ENCODE data around the gene CCDC97.

Gene CCDC97

DNA sequence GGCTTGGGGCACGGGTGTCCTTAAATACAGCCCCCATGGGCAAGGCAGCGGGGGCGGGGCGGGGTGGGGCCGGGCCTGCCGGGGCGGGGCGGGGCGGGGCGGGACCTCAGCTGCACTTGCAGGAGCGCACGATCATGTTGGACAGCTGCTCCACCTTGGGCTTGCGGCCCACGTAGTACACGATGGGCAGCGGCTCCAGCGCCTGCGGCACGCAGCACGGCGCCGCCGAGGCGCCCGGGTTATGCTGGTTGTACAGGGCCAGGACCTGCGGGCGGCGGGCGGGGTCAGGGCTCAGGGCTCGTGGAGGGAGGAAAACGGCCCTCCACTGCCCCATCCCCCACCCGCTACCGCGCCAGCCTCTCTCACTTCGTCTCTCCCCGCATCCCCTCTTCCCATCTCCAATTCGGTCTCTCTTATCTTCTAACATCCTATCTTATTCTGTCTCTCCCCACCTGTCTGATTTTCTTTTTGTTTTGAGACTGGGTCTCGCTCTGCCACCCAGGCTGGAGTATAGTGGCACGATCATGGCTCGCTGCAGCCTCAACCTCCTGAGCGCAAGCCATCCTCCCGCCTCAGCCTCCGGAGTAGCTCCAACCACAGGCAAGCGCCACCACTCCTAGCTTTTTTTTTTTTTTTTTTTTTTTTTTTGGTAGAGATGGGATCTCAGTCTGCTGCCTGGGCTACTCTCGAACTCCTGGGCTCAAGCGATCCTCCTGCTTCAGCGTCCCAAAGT lies 21.1 kb downstream of the CCDC97 start:
- no peaks in the 10 kb centered on the region for H4K20me1 ChIP-seq (ENCODE audit: insufficient read depth)
- no peak overlapping the region for H3K4me2 ChIP-seq
- no peak overlapping the region for H3K27ac ChIP-seq
- TF ChIP-seq, protein P1, sequence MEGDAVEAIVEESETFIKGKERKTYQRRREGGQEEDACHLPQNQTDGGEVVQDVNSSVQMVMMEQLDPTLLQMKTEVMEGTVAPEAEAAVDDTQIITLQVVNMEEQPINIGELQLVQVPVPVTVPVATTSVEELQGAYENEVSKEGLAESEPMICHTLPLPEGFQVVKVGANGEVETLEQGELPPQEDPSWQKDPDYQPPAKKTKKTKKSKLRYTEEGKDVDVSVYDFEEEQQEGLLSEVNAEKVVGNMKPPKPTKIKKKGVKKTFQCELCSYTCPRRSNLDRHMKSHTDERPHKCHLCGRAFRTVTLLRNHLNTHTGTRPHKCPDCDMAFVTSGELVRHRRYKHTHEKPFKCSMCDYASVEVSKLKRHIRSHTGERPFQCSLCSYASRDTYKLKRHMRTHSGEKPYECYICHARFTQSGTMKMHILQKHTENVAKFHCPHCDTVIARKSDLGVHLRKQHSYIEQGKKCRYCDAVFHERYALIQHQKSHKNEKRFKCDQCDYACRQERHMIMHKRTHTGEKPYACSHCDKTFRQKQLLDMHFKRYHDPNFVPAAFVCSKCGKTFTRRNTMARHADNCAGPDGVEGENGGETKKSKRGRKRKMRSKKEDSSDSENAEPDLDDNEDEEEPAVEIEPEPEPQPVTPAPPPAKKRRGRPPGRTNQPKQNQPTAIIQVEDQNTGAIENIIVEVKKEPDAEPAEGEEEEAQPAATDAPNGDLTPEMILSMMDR (conservative IDR thresholded peaks at IDR 0.05; ENCODE audit: low read depth, low read length) = no peak
- H3K27me3 ChIP-seq (ENCODE audit: insufficient read depth, low read depth) = no peaks in the 10 kb centered on the region
- H2AFZ ChIP-seq (ENCODE audit: low read depth) = no peak overlapping the region
- peaks cover 21% of the 10 kb centered on the region for H3K79me2 ChIP-seq (ENCODE audit: insufficient read depth, low read depth)
- H3K36me3 ChIP-seq (ENCODE audit: insufficient read depth) = no peaks in the 10 kb centered on the region; the same call in 1 of the 2 replicates
- no peak overlapping the region for H3K9ac ChIP-seq
- H3K4me1 ChIP-seq (ENCODE audit: low read depth, poor library complexity, severe bottlenecking) = peaks cover 35% of the 10 kb centered on the region
- H3K4me3 ChIP-seq (IDR thresholded peaks at IDR 0.05; ENCODE audit: insufficient read depth, low read depth, low read length) = no peak overlapping the region

DNA sequence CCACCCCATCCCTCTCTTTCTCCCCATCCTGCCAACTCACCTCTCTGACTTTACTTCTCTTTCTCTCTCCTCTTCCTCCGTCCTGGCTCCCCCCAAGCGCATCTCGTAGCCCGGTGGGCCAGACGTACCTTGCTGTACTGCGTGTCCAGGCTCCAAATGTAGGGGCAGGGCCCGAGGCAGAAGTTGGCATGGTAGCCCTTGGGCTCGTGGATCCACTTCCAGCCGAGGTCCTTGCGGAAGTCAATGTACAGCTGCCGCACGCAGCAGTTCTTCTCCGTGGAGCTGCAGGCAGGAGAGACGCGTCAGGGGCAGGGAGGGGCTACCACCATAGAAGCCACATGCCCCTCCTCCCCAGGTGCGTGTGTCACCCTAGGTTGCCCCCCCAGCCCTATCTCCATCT lies 22.0 kb downstream of the CCDC97 start:
- H3K36me3 ChIP-seq (ENCODE audit: insufficient read depth) = peaks cover 5% of the 10 kb centered on the region; the same call in 1 of the 2 replicates
- H3K27ac ChIP-seq = no peak overlapping the region
- H3K4me1 ChIP-seq (ENCODE audit: low read depth, poor library complexity, severe bottlenecking) = peaks cover 26% of the 10 kb centered on the region
- H3K4me2 ChIP-seq = no peak overlapping the region
- 0 out of 2 replicates have a peak, but pooled peaks cover 12% of the 10 kb centered on the region for H3K79me2 ChIP-seq (ENCODE audit: insufficient read depth, low read depth)
- TF ChIP-seq, protein P1 (conservative IDR thresholded peaks at IDR 0.05; ENCODE audit: low read depth, low read length) = no peak
- no peak overlapping the region for H3K4me3 ChIP-seq (IDR thresholded peaks at IDR 0.05; ENCODE audit: insufficient read depth, low read depth, low read length)
- H3K27me3 ChIP-seq (ENCODE audit: insufficient read depth, low read depth) = no peaks in the 10 kb centered on the region
- no peaks in the 10 kb centered on the region for H4K20me1 ChIP-seq (ENCODE audit: insufficient read depth)
- no peak overlapping the region for H3K9ac ChIP-seq
- no peak overlapping the region for H2AFZ ChIP-seq (ENCODE audit: low read depth)

DNA sequence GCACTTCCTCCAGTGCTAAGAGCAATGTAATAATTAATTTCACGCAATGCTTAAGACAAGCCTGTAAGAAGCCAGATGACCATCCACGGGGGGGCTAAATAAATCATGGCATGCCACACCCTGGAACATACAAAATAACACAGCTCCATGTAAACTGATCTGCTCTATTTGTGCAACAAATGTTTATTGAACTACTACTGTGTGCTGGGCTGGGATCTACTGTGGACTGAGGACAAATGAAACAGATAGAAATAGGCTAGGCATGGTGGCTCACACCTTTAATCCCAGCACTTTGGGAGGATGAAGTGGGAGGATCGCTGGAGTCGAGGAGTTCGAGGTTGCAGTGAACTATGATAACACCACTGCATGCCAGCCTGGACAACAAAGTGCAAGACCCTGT lies 22.5 kb downstream of the CCDC97 start:
- Histone ChIP-seq H2AFZ (ENCODE audit: low read depth) (no peak overlapping the region), H3K4me1 (ENCODE audit: low read depth, poor library complexity, severe bottlenecking) (peaks cover 21% of the 10 kb centered on the region), H3K4me3 (IDR thresholded peaks at IDR 0.05; ENCODE audit: insufficient read depth, low read depth, low read length) (no peak overlapping the region), H3K9ac (no peak overlapping the region), H3K27ac (no peak overlapping the region), H4K20me1 (ENCODE audit: insufficient read depth) (no peaks in the 10 kb centered on the region), H3K27me3 (ENCODE audit: insufficient read depth, low read depth) (no peaks in the 10 kb centered on the region), H3K36me3 (ENCODE audit: insufficient read depth) (peaks cover 5% of the 10 kb centered on the region; the same call in 1 of the 2 replicates), H3K79me2 (ENCODE audit: insufficient read depth, low read depth) (0 out of 2 replicates have a peak, but pooled peaks cover 12% of the 10 kb centered on the region), H3K4me2 (no peak overlapping the region)
- TF ChIP-seq, protein P1 (conservative IDR thresholded peaks at IDR 0.05; ENCODE audit: low read depth, low read length) = no peak

DNA sequence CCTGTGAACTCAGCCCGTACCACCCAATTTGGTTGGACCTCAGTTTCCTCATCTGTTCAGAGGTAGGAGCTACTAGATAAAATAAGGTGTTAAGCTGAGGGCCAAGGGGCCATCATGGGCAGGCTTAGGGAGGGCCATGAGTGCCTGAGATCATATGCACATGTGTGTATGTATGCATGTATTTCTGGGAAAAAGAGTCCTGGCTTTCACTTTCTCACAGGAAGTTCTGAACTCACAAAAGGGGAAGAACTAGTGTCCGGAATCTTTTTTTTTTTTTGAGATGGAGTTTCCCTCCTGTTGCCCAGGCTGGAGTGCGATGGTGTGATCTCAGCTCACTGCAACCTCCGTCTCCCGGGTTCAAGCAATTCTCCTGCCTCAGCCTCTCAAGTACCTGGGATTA lies 24.8 kb downstream of the CCDC97 start:
- Histone ChIP-seq H3K4me2 (no peak overlapping the region), H3K9ac (no peak overlapping the region), H3K36me3 (ENCODE audit: insufficient read depth) (peaks cover 8% of the 10 kb centered on the region; the same call in 1 of the 2 replicates), H3K4me3 (IDR thresholded peaks at IDR 0.05; ENCODE audit: insufficient read depth, low read depth, low read length) (no peak overlapping the region), H3K27ac (no peak overlapping the region), H3K4me1 (ENCODE audit: low read depth, poor library complexity, severe bottlenecking) (no peaks in the 10 kb centered on the region), H2AFZ (ENCODE audit: low read depth) (no peak overlapping the region), H3K79me2 (ENCODE audit: insufficient read depth, low read depth) (0 out of 2 replicates have a peak, but pooled peaks cover 12% of the 10 kb centered on the region), H3K27me3 (ENCODE audit: insufficient read depth, low read depth) (no peaks in the 10 kb centered on the region), H4K20me1 (ENCODE audit: insufficient read depth) (no peaks in the 10 kb centered on the region)
- TF ChIP-seq, protein P1 (conservative IDR thresholded peaks at IDR 0.05; ENCODE audit: low read depth, low read length) = no peak
